Muscle of back (tissue), 11 donors: ENCODE measurements around the gene CREBBP. TPM values are rescaled to one million over a fixed set of nuclear protein-coding genes. Genes with fewer than 3 reads are reported as not detected.

Experiments
- DNase-seq, 3 donors: peaks; one replicate each; pipeline versions ENCODE4 v3.0.0 to v3.0.0-alpha.2; 2013
- polyA plus RNA-seq, 10 donors: library from polyadenylated mRNA; unstranded; fragments of 120-200 nt; gene quantifications; one replicate each; pipeline ENCODE4 v1.2.1, GENCODE V29; 2013; ENCODE audit not compliant: insufficient read length in 10 of 10

CREBBP gene
- polyA plus RNA-seq, 10 donors: 32.0 to 59.6 (median 47.9) TPM

- no peak for DNase-seq
Observed at GRCh38 chr16:3770530-3770929, 110.0 kb downstream of the CREBBP start.

- no peak for DNase-seq
Observed at GRCh38 chr16:3769942-3770341, 110.6 kb downstream of the CREBBP start.

- DNase-seq: no peak
Observed at GRCh38 chr16:3769013-3769412, 111.5 kb downstream of the CREBBP start.

- no peak for DNase-seq
Observed at GRCh38 chr16:3767333-3767986, 113.1 kb downstream of the CREBBP start.

DNA sequence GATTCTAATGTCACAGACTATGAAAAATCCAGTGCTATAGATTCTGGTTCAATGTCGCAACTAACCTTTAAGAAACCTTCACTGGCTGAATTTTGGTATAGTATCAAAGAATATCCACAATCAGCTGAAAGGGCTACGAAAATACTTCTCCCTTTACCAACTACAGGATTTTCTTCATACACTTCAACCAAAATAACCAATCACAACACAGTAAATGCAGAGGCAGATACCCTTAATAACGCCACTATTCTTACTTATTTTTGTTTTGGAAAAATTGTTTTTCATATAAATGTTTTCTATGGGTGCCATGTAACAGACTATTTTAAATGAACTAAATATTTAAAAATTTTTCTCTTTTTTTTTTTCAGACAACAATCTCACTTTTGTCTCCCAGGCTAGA, 114.3 kb downstream of the CREBBP start:
- DNase-seq: no peak

- DNase-seq: no peak
Observed at GRCh38 chr16:3764409-3764808, 116.1 kb downstream of the CREBBP start.

DNA sequence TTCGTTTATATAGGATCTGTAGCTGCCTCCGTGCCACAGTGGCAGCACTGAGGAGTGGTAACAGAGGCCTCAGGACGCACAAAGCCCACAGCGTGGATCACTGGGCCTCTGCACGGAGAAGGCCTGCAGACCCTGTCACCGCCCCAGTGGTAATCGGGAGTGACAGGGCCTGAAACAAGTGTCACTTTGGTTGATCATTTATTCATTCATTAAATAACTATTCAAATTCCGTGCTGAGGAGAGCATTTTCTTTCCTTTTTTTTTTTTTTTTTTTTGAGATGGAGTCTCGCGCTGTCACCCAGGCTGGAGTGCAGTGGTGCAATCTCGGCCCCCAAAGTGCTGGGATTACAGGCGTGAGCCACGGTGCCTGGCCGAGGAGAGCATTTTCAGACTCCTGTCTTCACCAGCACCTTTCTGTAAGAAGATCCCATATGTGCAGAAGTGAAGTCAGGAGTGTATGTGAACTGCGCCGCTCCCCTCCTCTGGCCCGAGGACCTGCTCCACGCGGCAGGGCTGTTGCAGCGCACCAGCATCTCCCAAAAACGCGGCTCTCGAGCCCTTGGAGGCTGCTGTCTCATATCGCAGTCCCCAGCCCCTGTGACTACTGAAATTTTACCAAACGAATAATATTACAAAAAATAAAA, 118.3 kb downstream of the CREBBP start:
- no peak for DNase-seq

DNA sequence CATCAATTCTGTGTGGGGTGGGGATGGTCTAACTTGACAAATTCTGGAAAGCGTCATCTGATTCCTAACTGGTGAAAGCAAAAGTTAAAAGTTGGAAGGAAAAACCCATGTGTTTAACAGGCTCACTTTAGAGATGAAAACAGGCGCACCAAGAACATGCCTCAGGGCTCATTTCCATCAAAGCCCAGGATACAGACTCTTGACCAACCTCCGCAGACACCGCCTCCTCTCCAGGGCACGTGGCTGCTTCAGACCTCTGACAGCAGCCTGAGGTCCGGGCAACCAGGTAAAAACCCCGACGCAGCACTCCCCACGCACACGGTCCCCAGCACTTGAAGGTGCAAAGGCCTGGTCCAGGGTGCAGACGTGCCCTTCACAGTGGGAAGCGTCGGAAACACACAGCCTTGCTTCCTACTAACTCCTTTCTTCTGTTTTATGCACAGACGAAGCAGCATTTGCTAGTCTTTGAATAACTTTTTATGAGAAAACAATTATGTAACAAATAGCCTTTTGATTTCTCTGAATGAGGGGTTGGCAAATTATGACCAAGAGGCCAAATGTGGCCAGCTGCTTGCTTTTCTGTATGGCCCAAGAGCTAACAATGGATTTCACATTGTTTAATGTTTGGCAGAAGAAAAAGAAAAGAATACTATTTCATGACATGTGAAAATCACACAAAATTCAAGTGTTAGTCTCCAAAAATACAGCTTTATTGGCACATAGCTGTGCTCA, 119.0 kb downstream of the CREBBP start:
- no peak for DNase-seq

DNA sequence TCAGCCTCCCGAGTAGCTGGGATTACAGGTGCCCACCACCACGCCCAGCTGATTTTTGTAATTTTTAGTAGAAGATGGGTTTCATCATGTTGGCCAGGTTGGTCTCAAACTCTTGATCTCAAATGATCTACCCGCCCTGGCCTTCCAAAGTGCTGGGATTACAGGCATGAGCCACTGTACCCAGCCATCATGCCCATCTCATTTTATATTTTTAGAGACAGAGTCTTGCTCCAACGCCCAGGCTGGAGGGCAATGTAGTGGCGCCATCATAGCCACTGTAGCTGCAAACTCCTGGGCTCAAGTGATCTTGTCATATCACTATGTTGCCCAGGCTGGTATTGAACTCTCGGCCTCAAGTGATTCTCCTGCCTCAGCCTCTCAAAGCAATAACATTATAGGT, 120.0 kb downstream of the CREBBP start:
- no peak for DNase-seq

- DNase-seq: no peak
Observed at GRCh38 chr16:3759736-3760135, 120.8 kb downstream of the CREBBP start.

GRCh38 chr16:3756113-3756512, 124.4 kb downstream of the CREBBP start:
- DNase-seq: no peak

- no peak for DNase-seq
Observed at GRCh38 chr16:3755249-3755648, 125.3 kb downstream of the CREBBP start.

DNA sequence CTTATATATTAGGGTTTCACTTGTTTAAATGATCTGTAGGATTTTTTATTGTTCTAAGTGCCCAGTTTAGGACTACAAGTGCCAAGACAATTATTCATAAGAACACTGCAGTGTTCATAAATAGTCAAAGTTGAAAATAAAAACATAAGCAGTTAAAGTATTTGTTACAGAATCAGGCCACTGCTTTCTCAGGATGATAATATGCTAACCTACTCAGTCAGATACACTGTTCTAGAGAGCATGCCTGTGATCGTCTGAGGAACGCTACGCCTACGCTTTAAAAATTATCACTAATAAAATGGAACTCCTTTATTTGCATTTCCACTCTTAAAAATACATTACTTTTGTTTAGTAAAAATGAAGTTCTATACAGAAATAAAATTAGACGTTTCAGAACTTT, 125.7 kb downstream of the CREBBP start:
- no peak for DNase-seq

GRCh38 chr16:3754081-3754703, 126.3 kb downstream of the CREBBP start:
- DNase-seq: peak in 1 of 3 donors; percentile 11

- no peak for DNase-seq
Observed at GRCh38 chr16:3752984-3753383, 127.5 kb downstream of the CREBBP start.

- DNase-seq: no peak
Observed at GRCh38 chr16:3751878-3752277, 128.6 kb downstream of the CREBBP start.

DNA sequence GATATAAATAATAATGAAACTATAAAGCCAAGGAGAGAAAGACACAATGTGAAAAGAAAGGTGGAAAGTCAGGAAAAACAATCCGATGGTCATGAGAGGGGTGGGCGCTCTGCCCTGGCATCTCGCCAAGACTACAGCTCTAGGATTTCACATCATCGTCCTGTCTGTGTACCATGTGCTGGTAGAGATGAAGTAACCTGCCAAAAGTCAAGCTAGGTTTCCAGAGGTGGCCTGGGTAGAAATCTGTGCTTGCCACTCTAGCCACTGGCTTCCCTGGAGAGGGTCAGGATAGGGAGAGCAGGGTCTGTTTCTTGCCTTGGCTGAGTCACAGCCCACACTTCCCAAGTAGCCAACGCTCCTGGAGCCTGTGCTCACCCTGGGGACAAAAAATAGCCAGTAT, 132.2 kb downstream of the CREBBP start:
- DNase-seq: no peak

DNA sequence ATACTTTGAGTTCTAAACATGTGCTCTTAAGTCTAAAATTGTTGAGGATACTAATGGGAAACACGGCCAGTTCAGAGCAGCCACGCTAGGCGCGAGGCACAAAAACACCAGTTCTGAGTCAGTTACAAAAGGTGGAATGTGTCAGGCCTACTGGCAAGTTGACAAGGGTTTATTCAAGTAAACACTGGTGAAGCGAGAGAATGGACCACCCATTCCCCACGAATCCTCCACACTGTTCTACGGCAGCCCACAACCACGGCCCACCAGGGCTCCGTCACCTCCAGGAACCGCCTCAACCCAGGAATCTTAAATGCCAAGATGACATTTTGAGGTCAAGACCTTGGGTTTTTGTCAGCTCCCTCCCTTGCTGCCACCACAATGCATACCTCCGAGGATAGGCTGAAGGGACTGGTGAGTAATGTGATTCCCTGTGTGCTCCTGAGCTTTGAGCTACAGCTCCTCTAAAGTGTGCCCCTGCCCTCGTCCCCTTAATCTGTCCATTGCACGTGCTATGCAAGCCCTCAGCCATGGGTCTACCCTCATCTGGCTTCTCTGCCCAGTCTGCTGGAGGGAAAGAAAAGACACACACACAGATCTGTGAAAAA, 134.7 kb downstream of the CREBBP start:
- no peak for DNase-seq

GRCh38 chr16:3744018-3744417, 136.5 kb downstream of the CREBBP start:
- DNase-seq: no peak

DNA sequence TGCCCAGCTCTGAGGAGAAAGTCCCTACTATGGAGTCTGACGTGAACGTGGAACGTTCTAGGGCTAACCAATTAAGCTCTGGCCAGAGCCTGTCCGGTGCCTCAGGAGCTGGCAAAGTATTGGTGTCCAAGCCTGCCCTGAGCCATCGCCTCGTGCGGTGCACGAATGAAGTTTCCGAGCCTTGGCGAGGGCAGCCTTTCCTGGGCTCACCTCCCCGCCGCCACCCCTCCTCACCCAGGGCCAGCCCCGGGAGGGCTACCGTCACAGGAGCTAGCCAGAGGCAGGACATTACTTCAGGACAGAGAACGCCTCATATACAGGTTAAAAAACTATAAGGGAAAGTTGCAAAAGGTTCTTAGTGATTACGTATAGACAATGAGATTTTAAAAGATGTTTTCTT, 139.6 kb downstream of the CREBBP start:
- no peak for DNase-seq

- DNase-seq: no peak
Observed at GRCh38 chr16:3740186-3740585, 140.3 kb downstream of the CREBBP start.

DNA sequence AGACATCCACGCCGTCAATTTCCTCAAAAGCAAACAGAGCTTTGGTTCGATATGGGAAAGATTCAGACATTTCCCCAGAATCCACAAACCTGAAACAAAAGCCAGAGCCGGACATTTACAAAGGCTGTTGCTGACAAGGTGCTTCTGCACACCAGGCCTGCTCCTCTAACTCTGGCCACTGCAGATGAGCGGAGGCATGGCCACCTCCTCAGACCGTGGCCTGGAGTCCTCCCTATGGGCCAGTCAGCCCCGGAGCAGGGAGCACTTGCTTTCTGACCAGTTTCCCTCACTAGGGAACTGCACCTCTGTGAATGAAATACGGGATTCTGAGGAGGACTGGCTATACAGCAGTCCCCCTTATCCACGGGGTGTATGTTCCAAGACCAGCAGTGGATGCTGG, 140.9 kb downstream of the CREBBP start:
- no peak for DNase-seq
